ENCODE measurements around the gene CLTC.

GRCh38 chr17:59619298-59620063 lies at the start of gene CLTC:
- TF ChIP-seq CTCF (IDR thresholded peaks at IDR 0.05): no peak
- TF ChIP-seq CBX8 (IDR thresholded peaks at IDR 0.05): no peak
- TF ChIP-seq REST (IDR thresholded peaks at IDR 0.05): no peak; the same call in 1 of the 2 replicates
- peak in 1 of 2 experiments; percentile 54; a peak in 2 of 4 replicates for TF ChIP-seq CEBPB (IDR thresholded peaks at IDR 0.05)
- peak; percentile 84 for TF ChIP-seq POLR2A (IDR thresholded peaks at IDR 0.05; ENCODE audit: low read length)
- 0 out of 2 replicates have a peak, but pooled peaks have one; percentile 80 for TF ChIP-seq EHF (CRISPR knock-in tag; IDR thresholded peaks at IDR 0.05)
- TF ChIP-seq EP300 (IDR thresholded peaks at IDR 0.05): peak in 1 of 2 experiments; percentile 73; a peak in 2 of 5 replicates
- no peak for TF ChIP-seq KDM1A (IDR thresholded peaks at IDR 0.05; ENCODE audit: low read depth)
- no peak for TF ChIP-seq RNF2 (IDR thresholded peaks at IDR 0.05; ENCODE audit: borderline replicate concordance, low read depth)
- TF ChIP-seq MYC (IDR thresholded peaks at IDR 0.05; ENCODE audit: borderline replicate concordance, low read length): peak; percentile 97
- no peak for TF ChIP-seq SMC3 (IDR thresholded peaks at IDR 0.05)
- TF ChIP-seq ESRRA (IDR thresholded peaks at IDR 0.05; ENCODE audit: borderline replicate concordance, low read length): 0 out of 2 replicates have a peak, but pooled peaks have one; percentile 34
